Neural progenitor cell (in vitro differentiated cells): ENCODE data around the gene P4HA2. TPM values are rescaled to one million over a fixed set of nuclear protein-coding genes. Genes with fewer than 3 reads are reported as not detected.
A peak's percentile ranks its signal among the peaks of the same experiment; 100 is the strongest.

Experiments
- DNase-seq: peaks from one replicate; pipeline ENCODE4 v3.0.0-alpha.2; 2016; ENCODE audit warnings: low spot score
- H2AFZ ChIP-seq: fragments of 200-600 bp; sonication (generic); replicated peaks from 2 replicates; pipeline ENCODE4 v1.6.1; 2016; ENCODE audit warnings: antibody characterized with exemption
- H3F3A ChIP-seq: fragments of 200-600 bp; sonication (generic); 2 replicates; pipeline ENCODE4 v1.6.1; 2016; ENCODE audit warnings: antibody characterized with exemption, low read depth
- H3K27ac ChIP-seq: fragments of 200-600 bp; sonication (generic); 2 replicates; pipeline ENCODE4 v1.5.1; 2016; ENCODE audit warnings: mild to moderate bottlenecking
- H3K27me3 ChIP-seq: fragments of 200-600 bp; sonication (generic); 2 replicates; pipeline ENCODE4 v1.6.1; 2016; ENCODE audit warnings: mild to moderate bottlenecking, moderate library complexity
- H3K36me3 ChIP-seq: fragments of 200-600 bp; sonication (generic); 2 replicates; pipeline ENCODE4 v1.5.1; 2016
- H3K4me1 ChIP-seq: fragments of 200-600 bp; sonication (generic); 2 replicates; pipeline ENCODE4 v1.6.1; 2016; ENCODE audit warnings: mixed run types
- H3K4me2 ChIP-seq: fragments of 200-600 bp; sonication (generic); 2 replicates; pipeline ENCODE4 v1.6.1; 2016
- H3K4me3 ChIP-seq: fragments of 200-600 bp; sonication (generic); 2 replicates; pipeline ENCODE4 v1.5.1; 2016
- H3K79me2 ChIP-seq: fragments of 200-600 bp; sonication (generic); 2 replicates; pipeline ENCODE4 v1.6.1; 2016; ENCODE audit warnings: low read depth
- H3K9ac ChIP-seq: fragments of 200-600 bp; sonication (generic); 2 replicates; pipeline ENCODE4 v1.6.1; 2016
- H3K9me3 ChIP-seq: fragments of 200-600 bp; sonication (generic); 2 replicates; pipeline ENCODE4 v1.5.1; 2016; ENCODE audit warnings: low read depth
- H4K20me1 ChIP-seq: fragments of 200-600 bp; sonication (generic); 2 replicates; pipeline ENCODE4 v1.6.1; 2016; ENCODE audit warnings: low read depth
- H3K27ac Mint-ChIP-seq: 3 replicates; pipeline ENCODE4 v1.8.0; 2021; ENCODE audit warnings: mixed read lengths
- H3K27me3 Mint-ChIP-seq: 2 replicates; pipeline ENCODE4 v1.8.0; 2022; ENCODE audit warnings: low read depth, mild to moderate bottlenecking, inconsistent platforms, moderate library complexity, mixed read lengths; ENCODE audit not compliant: insufficient read depth
- H3K36me3 Mint-ChIP-seq: 3 replicates; pipeline ENCODE4 v1.8.0; 2021; ENCODE audit warnings: mixed read lengths
- H3K4me1 Mint-ChIP-seq: 3 replicates; pipeline ENCODE4 v1.8.0; 2021; ENCODE audit warnings: mixed read lengths
- H3K4me3 Mint-ChIP-seq: 3 replicates; pipeline ENCODE4 v1.8.0; 2021; ENCODE audit warnings: mild to moderate bottlenecking, moderate library complexity, mixed read lengths
- H3K9me3 Mint-ChIP-seq: 3 replicates; pipeline ENCODE4 v1.8.0; 2020; ENCODE audit warnings: mixed read lengths
- CTCF ChIP-seq: fragments of 200-600 bp; sonication (generic); IDR thresholded peaks from 2 replicates; pipeline ENCODE4 v1.5.1; 2017; ENCODE audit warnings: antibody characterized with exemption, mild to moderate bottlenecking
- EZH2 ChIP-seq: fragments of 200-600 bp; sonication (generic); IDR thresholded peaks from 2 replicates; pipeline ENCODE4 v1.6.1; 2017; ENCODE audit warnings: antibody characterized with exemption, mild to moderate bottlenecking, moderate library complexity
- EZH2phosphoT487 ChIP-seq: fragments of 200-600 bp; sonication (generic); IDR thresholded peaks from 2 replicates; pipeline ENCODE4 v1.6.1; 2017; ENCODE audit warnings: antibody characterized with exemption
- total RNA-seq: library from RNA; depleted of rRNA; stranded (reverse); fragments of >200 nt; gene quantifications from 2 replicates; pipeline ENCODE4 v1.2.3, GENCODE V29; 2015; ENCODE audit warnings: low replicate concordance

The P4HA2 gene
- total RNA-seq, 1 donor from 2014 or later, result 15.9 TPM

GRCh38 chr5:132209901-132210545, 17.6 kb downstream of the P4HA2 start:
- H3K9me3 Mint-ChIP-seq, result no peaks in the 10 kb centered on the region

GRCh38 chr5:132209131-132209530, 18.5 kb downstream of the P4HA2 start:
- Histone ChIP-seq H3K9me3 (no peaks in the 10 kb centered on the region), H3K4me2 (no peak overlapping the region), H3F3A (no peaks in the 10 kb centered on the region), H3K36me3 (no peaks in the 10 kb centered on the region), H3K4me1 (peaks cover 5% of the 10 kb centered on the region), H2AFZ (no peak overlapping the region), H3K27me3 (no peaks in the 10 kb centered on the region), H3K27ac (no peak overlapping the region), H4K20me1 (no peaks in the 10 kb centered on the region), H3K4me3 (no peak overlapping the region), H3K79me2 (no peaks in the 10 kb centered on the region), H3K9ac (no peak overlapping the region)
- peaks cover 18% of the 10 kb centered on the region for H3K4me1 Mint-ChIP-seq
- no peaks in the 10 kb centered on the region for H3K9me3 Mint-ChIP-seq
- no peak for DNase-seq
- no peaks in the 10 kb centered on the region for H3K27me3 Mint-ChIP-seq
- H3K36me3 Mint-ChIP-seq, result peaks cover 18% of the 10 kb centered on the region
- no peak overlapping the region for H3K4me3 Mint-ChIP-seq
- no peak for TF ChIP-seq EZH2
- peak overlapping the region; percentile 7 for H3K27ac Mint-ChIP-seq

More at GRCh38 chr5:132209901-132210545, 17.6 kb downstream of the P4HA2 start:
- TF ChIP-seq EZH2phosphoT487 (no peak), CTCF (no peak), EZH2 (no peak)
- H3F3A ChIP-seq, result no peaks in the 10 kb centered on the region
- H3K4me1 Mint-ChIP-seq, result peaks cover 18% of the 10 kb centered on the region
- H2AFZ ChIP-seq, result no peak overlapping the region
- H3K27me3 Mint-ChIP-seq, result no peaks in the 10 kb centered on the region
- no peak overlapping the region for H3K4me2 ChIP-seq
- H3K4me3 ChIP-seq, result no peak overlapping the region
- H3K4me1 ChIP-seq, result peaks cover 5% of the 10 kb centered on the region
- no peak overlapping the region for H3K4me3 Mint-ChIP-seq
- no peak for DNase-seq
- peaks cover 16% of the 10 kb centered on the region for H3K36me3 Mint-ChIP-seq
- H3K9ac ChIP-seq, result no peak overlapping the region
- no peaks in the 10 kb centered on the region for H4K20me1 ChIP-seq
- H3K27ac ChIP-seq, result no peak overlapping the region
- no peaks in the 10 kb centered on the region for H3K79me2 ChIP-seq
- H3K27ac Mint-ChIP-seq, result no peak overlapping the region
- H3K9me3 ChIP-seq, result no peaks in the 10 kb centered on the region
- no peaks in the 10 kb centered on the region for H3K27me3 ChIP-seq
- no peaks in the 10 kb centered on the region for H3K36me3 ChIP-seq

- no peaks in the 10 kb centered on the region for H3K27me3 Mint-ChIP-seq
- H3K36me3 Mint-ChIP-seq, result peaks cover 18% of the 10 kb centered on the region
- Histone ChIP-seq H3K27me3 (no peaks in the 10 kb centered on the region), H3K36me3 (no peaks in the 10 kb centered on the region), H3K9ac (no peak overlapping the region), H3K4me2 (no peak overlapping the region), H3K9me3 (no peaks in the 10 kb centered on the region), H3K4me3 (no peak overlapping the region), H4K20me1 (no peaks in the 10 kb centered on the region), H3F3A (no peaks in the 10 kb centered on the region), H3K27ac (no peak overlapping the region), H3K79me2 (no peaks in the 10 kb centered on the region), H3K4me1 (peaks cover 5% of the 10 kb centered on the region), H2AFZ (no peak overlapping the region)
- peak; percentile 37 for DNase-seq
- H3K4me3 Mint-ChIP-seq, result no peak overlapping the region
- H3K27ac Mint-ChIP-seq, result peak overlapping the region; percentile 86
- TF ChIP-seq EZH2, result no peak
- TF ChIP-seq EZH2phosphoT487, result no peak
- TF ChIP-seq CTCF, result no peak
- peaks cover 24% of the 10 kb centered on the region for H3K4me1 Mint-ChIP-seq
- no peaks in the 10 kb centered on the region for H3K9me3 Mint-ChIP-seq
These were observed 19.9 kb downstream of the P4HA2 start for GRCh38 chr5:132207778-132208177.

GRCh38 chr5:132206782-132207181, 20.9 kb downstream of the P4HA2 start:
- Histone ChIP-seq H4K20me1 (no peaks in the 10 kb centered on the region), H3K4me2 (no peak overlapping the region), H3K9me3 (no peaks in the 10 kb centered on the region), H3K4me3 (no peak overlapping the region), H3K27me3 (no peaks in the 10 kb centered on the region), H3K36me3 (no peaks in the 10 kb centered on the region), H3K4me1 (peaks cover 5% of the 10 kb centered on the region), H3K27ac (no peak overlapping the region), H2AFZ (no peak overlapping the region), H3K9ac (no peak overlapping the region), H3F3A (no peaks in the 10 kb centered on the region), H3K79me2 (no peaks in the 10 kb centered on the region)
- Mint-ChIP-seq H3K4me3 (no peak overlapping the region), H3K9me3 (no peaks in the 10 kb centered on the region), H3K36me3 (peaks cover 18% of the 10 kb centered on the region), H3K27ac (no peak overlapping the region), H3K4me1 (peaks cover 25% of the 10 kb centered on the region), H3K27me3 (no peaks in the 10 kb centered on the region)
- no peak for DNase-seq
- TF ChIP-seq EZH2 (no peak), CTCF (no peak), EZH2phosphoT487 (no peak)
